ENCODE data around the gene METTL24.

METTL24 gene

GRCh38 chr6:110322874-110323242 lies 35.3 kb downstream of the METTL24 start:
- H4K91ac ChIP-seq (ENCODE audit: low read length) = no peak overlapping the region
- peaks cover 0 to 21% of the 10 kb centered on the region in 2 experiments for H3K27me3 ChIP-seq (ENCODE audit: control insufficient read depth in 1 of 2, insufficient read depth in 1 of 2, low read length in 2 of 2)
- H3K27ac ChIP-seq (ENCODE audit: low read length, poor library complexity, severe bottlenecking) = no peak overlapping the region
- H2BK15ac ChIP-seq (ENCODE audit: low read depth, poor library complexity, severe bottlenecking) = no peak overlapping the region
- H3K4me2 ChIP-seq (ENCODE audit: low read length, poor library complexity, severe bottlenecking) = no peak overlapping the region
- H2BK5ac ChIP-seq (ENCODE audit: low read depth, low read length, poor library complexity, severe bottlenecking) = no peak overlapping the region
- no peaks in the 10 kb centered on the region for H3K4me1 ChIP-seq (ENCODE audit: control insufficient read depth, insufficient read depth, low read depth, low read length)
- no peak overlapping the region for H3K4me3 ChIP-seq (ENCODE audit: insufficient read depth in 1 of 2, low read depth in 1 of 2, low read length in 2 of 2)
- 12% methylated on average over 4 of the region's 4 CpGs for WGBS
- H2AFZ ChIP-seq (ENCODE audit: low read depth, low read length) = no peak overlapping the region
- peak overlapping the region in 1 of 2 experiments; percentile 50 for H3K18ac ChIP-seq (ENCODE audit: low read depth in 1 of 2, low read length in 2 of 2)
- H2BK120ac ChIP-seq (ENCODE audit: low read depth, low read length) = no peak overlapping the region
- H3K4ac ChIP-seq (ENCODE audit: low read depth in 1 of 2, low read length in 2 of 2) = no peak overlapping the region
- no peak overlapping the region for H3K9ac ChIP-seq (ENCODE audit: low read length)
- H2AK5ac ChIP-seq (ENCODE audit: low read length, severe bottlenecking) = no peak overlapping the region
- no peak overlapping the region for H3K14ac ChIP-seq (ENCODE audit: low read length in 2 of 2)
- peak overlapping the region in 1 of 2 experiments; percentile 1 for H2BK12ac ChIP-seq (ENCODE audit: low read length in 2 of 2)
- H3K9me3 ChIP-seq (ENCODE audit: control insufficient read depth, low read length) = no peaks in the 10 kb centered on the region
- H3K36me3 ChIP-seq (ENCODE audit: control insufficient read depth in 1 of 2, insufficient read depth in 2 of 2, low read depth in 1 of 2, low read length in 2 of 2) = no peaks in the 10 kb centered on the region
- no peak overlapping the region for H3K23ac ChIP-seq (ENCODE audit: low read length in 2 of 2)
- H4K8ac ChIP-seq (ENCODE audit: low read length) = peak overlapping the region; percentile 60
- DNase-seq = peak; percentile 15
- H3K79me1 ChIP-seq (replicated peaks; ENCODE audit: low read length, poor library complexity, severe bottlenecking) = no peaks in the 10 kb centered on the region

- no peak overlapping the region for H3K14ac ChIP-seq (ENCODE audit: low read length in 2 of 2)
Observed at GRCh38 chr6:110322151-110322873, 35.8 kb downstream of the METTL24 start.

GRCh38 chr6:110320307-110320706 lies 37.8 kb downstream of the METTL24 start:
- no peak overlapping the region for H2BK120ac ChIP-seq (ENCODE audit: low read depth, low read length)
- no peak overlapping the region for H3K23ac ChIP-seq (ENCODE audit: low read length in 2 of 2)
- no peak for DNase-seq
- H2AK5ac ChIP-seq (ENCODE audit: low read length, severe bottlenecking) = no peak overlapping the region
- H3K27ac ChIP-seq (ENCODE audit: low read length, poor library complexity, severe bottlenecking) = no peak overlapping the region
- no peak overlapping the region for H3K14ac ChIP-seq (ENCODE audit: low read length in 2 of 2)
- H3K9ac ChIP-seq (ENCODE audit: low read length) = no peak overlapping the region
- no peak overlapping the region for H3K4me2 ChIP-seq (ENCODE audit: low read length, poor library complexity, severe bottlenecking)
- H4K8ac ChIP-seq (ENCODE audit: low read length) = no peak overlapping the region
- no peak overlapping the region for H2BK15ac ChIP-seq (ENCODE audit: low read depth, poor library complexity, severe bottlenecking)
- H3K4me1 ChIP-seq (ENCODE audit: control insufficient read depth, insufficient read depth, low read depth, low read length) = no peaks in the 10 kb centered on the region
- H3K18ac ChIP-seq (ENCODE audit: low read depth in 1 of 2, low read length in 2 of 2) = no peak overlapping the region
- H4K91ac ChIP-seq (ENCODE audit: low read length) = no peak overlapping the region
- peaks cover 5 to 29% of the 10 kb centered on the region in 2 experiments for H3K27me3 ChIP-seq (ENCODE audit: control insufficient read depth in 1 of 2, insufficient read depth in 1 of 2, low read length in 2 of 2)
- no peaks in the 10 kb centered on the region for H3K36me3 ChIP-seq (ENCODE audit: control insufficient read depth in 1 of 2, insufficient read depth in 2 of 2, low read depth in 1 of 2, low read length in 2 of 2)
- no peaks in the 10 kb centered on the region for H3K9me3 ChIP-seq (ENCODE audit: control insufficient read depth, low read length)
- no peak overlapping the region for H3K4me3 ChIP-seq (ENCODE audit: insufficient read depth in 1 of 2, low read depth in 1 of 2, low read length in 2 of 2)
- no peak overlapping the region for H3K4ac ChIP-seq (ENCODE audit: low read depth in 1 of 2, low read length in 2 of 2)
- WGBS = 97% methylated on average over 7 of the region's 7 CpGs
- H3K79me1 ChIP-seq (replicated peaks; ENCODE audit: low read length, poor library complexity, severe bottlenecking) = no peaks in the 10 kb centered on the region
- no peak overlapping the region for H2AFZ ChIP-seq (ENCODE audit: low read depth, low read length)
- H2BK5ac ChIP-seq (ENCODE audit: low read depth, low read length, poor library complexity, severe bottlenecking) = no peak overlapping the region
- no peak overlapping the region for H2BK12ac ChIP-seq (ENCODE audit: low read length in 2 of 2)

More at GRCh38 chr6:110322151-110322873, 35.8 kb downstream of the METTL24 start:
- H4K91ac ChIP-seq (ENCODE audit: low read length) = peak overlapping the region; percentile 54
- no peaks in the 10 kb centered on the region for H3K36me3 ChIP-seq (ENCODE audit: control insufficient read depth in 1 of 2, insufficient read depth in 2 of 2, low read depth in 1 of 2, low read length in 2 of 2)
- H3K4me1 ChIP-seq (ENCODE audit: control insufficient read depth, insufficient read depth, low read depth, low read length) = no peaks in the 10 kb centered on the region
- H3K79me1 ChIP-seq (replicated peaks; ENCODE audit: low read length, poor library complexity, severe bottlenecking) = no peaks in the 10 kb centered on the region
- H3K9ac ChIP-seq (ENCODE audit: low read length) = no peak overlapping the region
- no peak overlapping the region for H2BK5ac ChIP-seq (ENCODE audit: low read depth, low read length, poor library complexity, severe bottlenecking)
- peaks cover 0 to 23% of the 10 kb centered on the region in 2 experiments for H3K27me3 ChIP-seq (ENCODE audit: control insufficient read depth in 1 of 2, insufficient read depth in 1 of 2, low read length in 2 of 2)
- WGBS = 52% methylated on average over 6 of the region's 6 CpGs
- DNase-seq = no peak
- no peak overlapping the region for H2AFZ ChIP-seq (ENCODE audit: low read depth, low read length)
- no peak overlapping the region for H3K4ac ChIP-seq (ENCODE audit: low read depth in 1 of 2, low read length in 2 of 2)
- H2AK5ac ChIP-seq (ENCODE audit: low read length, severe bottlenecking) = no peak overlapping the region
- H2BK120ac ChIP-seq (ENCODE audit: low read depth, low read length) = no peak overlapping the region
- H3K4me3 ChIP-seq (ENCODE audit: insufficient read depth in 1 of 2, low read depth in 1 of 2, low read length in 2 of 2) = no peak overlapping the region
- no peak overlapping the region for H3K27ac ChIP-seq (ENCODE audit: low read length, poor library complexity, severe bottlenecking)
- H3K18ac ChIP-seq (ENCODE audit: low read depth in 1 of 2, low read length in 2 of 2) = peak overlapping the region in 1 of 2 experiments; percentile 50
- H2BK12ac ChIP-seq (ENCODE audit: low read length in 2 of 2) = peak overlapping the region; percentile 1 to 46
- H3K23ac ChIP-seq (ENCODE audit: low read length in 2 of 2) = no peak overlapping the region
- H4K8ac ChIP-seq (ENCODE audit: low read length) = peak overlapping the region; percentile 60
- no peak overlapping the region for H2BK15ac ChIP-seq (ENCODE audit: low read depth, poor library complexity, severe bottlenecking)
- H3K4me2 ChIP-seq (ENCODE audit: low read length, poor library complexity, severe bottlenecking) = no peak overlapping the region
- no peaks in the 10 kb centered on the region for H3K9me3 ChIP-seq (ENCODE audit: control insufficient read depth, low read length)

GRCh38 chr6:110319843-110320242 lies 38.3 kb downstream of the METTL24 start:
- Histone ChIP-seq H3K27ac (ENCODE audit: low read length, poor library complexity, severe bottlenecking) (no peak overlapping the region), H2AK5ac (ENCODE audit: low read length, severe bottlenecking) (no peak overlapping the region), H2AFZ (ENCODE audit: low read depth, low read length) (no peak overlapping the region), H2BK15ac (ENCODE audit: low read depth, poor library complexity, severe bottlenecking) (no peak overlapping the region), H3K4me2 (ENCODE audit: low read length, poor library complexity, severe bottlenecking) (no peak overlapping the region), H2BK12ac (ENCODE audit: low read length in 2 of 2) (no peak overlapping the region), H3K18ac (ENCODE audit: low read depth in 1 of 2, low read length in 2 of 2) (no peak overlapping the region), H3K14ac (ENCODE audit: low read length in 2 of 2) (no peak overlapping the region), H3K9ac (ENCODE audit: low read length) (no peak overlapping the region), H2BK5ac (ENCODE audit: low read depth, low read length, poor library complexity, severe bottlenecking) (no peak overlapping the region), H3K36me3 (ENCODE audit: control insufficient read depth in 1 of 2, insufficient read depth in 2 of 2, low read depth in 1 of 2, low read length in 2 of 2) (no peaks in the 10 kb centered on the region), H3K4me3 (ENCODE audit: insufficient read depth in 1 of 2, low read depth in 1 of 2, low read length in 2 of 2) (no peak overlapping the region), H4K91ac (ENCODE audit: low read length) (no peak overlapping the region), H3K4me1 (ENCODE audit: control insufficient read depth, insufficient read depth, low read depth, low read length) (no peaks in the 10 kb centered on the region), H3K4ac (ENCODE audit: low read depth in 1 of 2, low read length in 2 of 2) (no peak overlapping the region), H4K8ac (ENCODE audit: low read length) (no peak overlapping the region), H3K23ac (ENCODE audit: low read length in 2 of 2) (no peak overlapping the region), H3K9me3 (ENCODE audit: control insufficient read depth, low read length) (no peaks in the 10 kb centered on the region), H2BK120ac (ENCODE audit: low read depth, low read length) (no peak overlapping the region), H3K79me1 (replicated peaks; ENCODE audit: low read length, poor library complexity, severe bottlenecking) (no peaks in the 10 kb centered on the region), H3K27me3 (ENCODE audit: control insufficient read depth in 1 of 2, insufficient read depth in 1 of 2, low read length in 2 of 2) (peaks cover 5 to 29% of the 10 kb centered on the region in 2 experiments)
- DNase-seq = no peak
- 100% methylated on average over 1 of the region's 2 CpGs for WGBS

Data from mesenchymal stem cell (in vitro differentiated cells and primary cell).